GM19193 (cell line): ENCODE measurements around the gene SBK1.
"Not testable (repeated sequence)": the region's sequence is repeated elsewhere in the genome, so short reads cannot be mapped to it uniquely, and the experiment has no call there.

Experiments used
- POLR2A ChIP-seq: IDR thresholded peaks from 4 replicates; pipeline ENCODE4 v1.6.1; 2011; ENCODE audit not compliant: insufficient read depth, insufficient read length; ENCODE audit errors: extremely low read depth

The SBK1 gene

GRCh38 chr16:28312327-28312726 is 20.0 kb downstream of the SBK1 start:
- TF ChIP-seq POLR2A: no peak

GRCh38 chr16:28313587-28313986 is 21.3 kb downstream of the SBK1 start:
- TF ChIP-seq POLR2A: no peak

GRCh38 chr16:28316054-28316453 is 23.7 kb downstream of the SBK1 start:
- TF ChIP-seq POLR2A: no peak

GRCh38 chr16:28317040-28317880 is 24.9 kb downstream of the SBK1 start:
- no peak for TF ChIP-seq POLR2A

- no peak for TF ChIP-seq POLR2A
These were observed 25.9 kb downstream of the SBK1 start for GRCh38 chr16:28318042-28318744.

- no peak for TF ChIP-seq POLR2A
These were observed 27.2 kb downstream of the SBK1 start for GRCh38 chr16:28319476-28320022.

GRCh38 chr16:28320023-28320561 is 27.8 kb downstream of the SBK1 start:
- no peak for TF ChIP-seq POLR2A

- no peak for TF ChIP-seq POLR2A
These were observed 28.4 kb downstream of the SBK1 start for GRCh38 chr16:28320741-28321140.

- no peak for TF ChIP-seq POLR2A
These were observed 29.5 kb downstream of the SBK1 start for GRCh38 chr16:28321700-28322411.

GRCh38 chr16:28324235-28324886 is 32.0 kb downstream of the SBK1 start:
- no peak for TF ChIP-seq POLR2A

GRCh38 chr16:28324887-28325279 is 32.6 kb downstream of the SBK1 start:
- TF ChIP-seq POLR2A: no peak

GRCh38 chr16:28326881-28327610 is 34.7 kb downstream of the SBK1 start:
- no peak for TF ChIP-seq POLR2A

- TF ChIP-seq POLR2A: not testable (repeated sequence)
These were observed 71.1 kb downstream of the SBK1 start, which contains the start of gene NPIPB6 for GRCh38 chr16:28363408-28363807. NPIPB6 (minus strand) TSS chr16:28363508; CDS start chr16:28362822, 686 bp downstream.
